NCI-H526 treated with DMSO at 0.1 percent for 48 hours (cell line): ENCODE measurements around the gene MIEF1.

Experiments used
- DNase-seq: peaks from one replicate; lab custom pipeline; 2025; lab: John Stamatoyannopoulos, UW

The MIEF1 gene

GRCh38 chr22:39470451-39471291 lies 31.4 kb upstream of the MIEF1 start:
- no peak for DNase-seq

GRCh38 chr22:39471381-39472141 lies 30.5 kb upstream of the MIEF1 start:
- no peak for DNase-seq

GRCh38 chr22:39472570-39473556 lies 29.2 kb upstream of the MIEF1 start:
- no peak for DNase-seq

- no peak for DNase-seq
Observed at GRCh38 chr22:39473851-39474250, 28.2 kb upstream of the MIEF1 start.

- no peak for DNase-seq
Observed at GRCh38 chr22:39474351-39475111, 27.6 kb upstream of the MIEF1 start.

- no peak for DNase-seq
Observed at GRCh38 chr22:39475337-39475736, 26.8 kb upstream of the MIEF1 start.

- DNase-seq = no peak
Observed at GRCh38 chr22:39475902-39476301, 26.2 kb upstream of the MIEF1 start.

- DNase-seq = no peak
Observed at GRCh38 chr22:39476664-39477063, 25.4 kb upstream of the MIEF1 start.

GRCh38 chr22:39477542-39477941 lies 24.5 kb upstream of the MIEF1 start:
- no peak for DNase-seq

- no peak for DNase-seq
Observed at GRCh38 chr22:39478441-39478850, 23.6 kb upstream of the MIEF1 start.

GRCh38 chr22:39479254-39479653 lies 22.8 kb upstream of the MIEF1 start:
- DNase-seq = no peak

GRCh38 chr22:39480557-39480956 lies 21.5 kb upstream of the MIEF1 start:
- no peak for DNase-seq

GRCh38 chr22:39481054-39481453 lies 21.0 kb upstream of the MIEF1 start:
- DNase-seq = no peak

- no peak for DNase-seq
Observed at GRCh38 chr22:39481595-39481994, 20.5 kb upstream of the MIEF1 start.

- no peak for DNase-seq
Observed at GRCh38 chr22:39482768-39483167, 19.3 kb upstream of the MIEF1 start.

GRCh38 chr22:39486951-39487825 lies 14.9 kb upstream of the MIEF1 start:
- no peak for DNase-seq

GRCh38 chr22:39487826-39488520 lies 14.1 kb upstream of the MIEF1 start:
- DNase-seq = no peak

- no peak for DNase-seq
Observed at GRCh38 chr22:39488563-39489083, 13.5 kb upstream of the MIEF1 start.
